NCI-H446 (cell line): ENCODE results near the gene RBM20.
"Not testable (repeated sequence)": the region's sequence is repeated elsewhere in the genome, so short reads cannot be mapped to it uniquely, and the experiment has no call there.

ENCODE experiments used
- DNase-seq, 2 experiments: peaks; one replicate each; lab custom pipeline; 2025; lab: John Stamatoyannopoulos, UW

The RBM20 gene

DNA sequence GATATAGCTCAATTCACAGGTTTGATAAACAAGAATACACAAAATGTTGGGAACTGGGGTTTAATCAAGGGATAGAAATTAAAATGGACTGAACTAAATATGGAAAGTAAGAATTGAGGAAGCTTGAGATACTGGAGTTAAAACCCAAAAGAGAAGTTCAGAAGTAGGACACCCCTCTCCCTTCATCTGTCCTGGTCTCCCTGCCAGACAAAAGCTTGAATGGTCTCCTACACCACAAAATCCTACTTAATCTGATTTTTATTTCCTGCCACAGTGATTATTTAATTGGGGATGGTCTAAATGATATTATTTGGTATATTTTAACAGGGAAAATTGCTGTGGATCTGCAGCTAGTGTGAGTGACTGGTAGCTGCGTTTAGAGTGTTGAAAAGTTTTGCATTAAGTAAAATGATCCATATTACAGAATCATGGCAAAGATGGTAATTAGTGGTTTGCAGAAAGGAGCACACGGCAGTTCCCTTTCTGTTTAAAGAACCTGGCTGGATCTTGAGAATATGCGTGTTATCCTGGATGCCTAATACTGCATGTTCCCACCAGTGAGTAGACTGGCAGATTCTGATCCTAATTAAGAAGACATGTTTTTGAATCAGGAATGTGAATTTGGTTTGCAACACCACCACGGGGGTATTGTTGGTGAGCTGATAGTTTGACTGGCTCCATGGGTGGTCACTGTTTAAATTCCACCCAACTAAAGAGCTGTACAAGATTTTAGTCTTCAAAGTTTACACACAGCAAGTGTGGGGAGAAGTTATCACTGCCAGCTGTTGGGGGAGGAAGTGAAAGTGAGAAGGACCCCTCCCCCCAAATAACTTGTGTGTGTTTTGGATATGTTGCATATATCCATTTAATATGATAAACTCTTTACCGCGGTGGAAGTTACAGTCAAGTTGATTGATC is 5.5 kb downstream of the RBM20 start:
- no peak for DNase-seq

DNA sequence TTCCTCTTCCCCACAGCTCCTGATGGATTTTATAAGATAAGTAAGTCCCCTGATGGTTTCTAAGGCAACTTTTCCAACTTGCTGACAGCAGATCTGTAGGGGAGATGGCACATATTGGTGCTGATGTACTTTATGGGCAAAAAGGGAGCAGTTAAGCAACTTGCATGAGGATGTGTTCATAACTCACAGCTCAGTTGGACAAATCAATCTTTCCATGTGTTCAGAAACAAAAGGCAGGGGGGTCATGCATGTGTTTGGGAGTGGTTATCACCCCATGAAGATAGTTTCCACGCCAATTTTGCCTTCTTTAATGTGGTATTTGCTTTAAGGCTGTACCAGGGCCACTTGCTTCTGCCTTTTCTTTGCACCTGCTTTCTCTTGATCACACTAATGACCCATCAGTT is 6.1 kb downstream of the RBM20 start:
- no peak for DNase-seq

- DNase-seq: no peak
These were observed 7.2 kb downstream of the RBM20 start for GRCh38 chr10:110651044-110651958.

DNA sequence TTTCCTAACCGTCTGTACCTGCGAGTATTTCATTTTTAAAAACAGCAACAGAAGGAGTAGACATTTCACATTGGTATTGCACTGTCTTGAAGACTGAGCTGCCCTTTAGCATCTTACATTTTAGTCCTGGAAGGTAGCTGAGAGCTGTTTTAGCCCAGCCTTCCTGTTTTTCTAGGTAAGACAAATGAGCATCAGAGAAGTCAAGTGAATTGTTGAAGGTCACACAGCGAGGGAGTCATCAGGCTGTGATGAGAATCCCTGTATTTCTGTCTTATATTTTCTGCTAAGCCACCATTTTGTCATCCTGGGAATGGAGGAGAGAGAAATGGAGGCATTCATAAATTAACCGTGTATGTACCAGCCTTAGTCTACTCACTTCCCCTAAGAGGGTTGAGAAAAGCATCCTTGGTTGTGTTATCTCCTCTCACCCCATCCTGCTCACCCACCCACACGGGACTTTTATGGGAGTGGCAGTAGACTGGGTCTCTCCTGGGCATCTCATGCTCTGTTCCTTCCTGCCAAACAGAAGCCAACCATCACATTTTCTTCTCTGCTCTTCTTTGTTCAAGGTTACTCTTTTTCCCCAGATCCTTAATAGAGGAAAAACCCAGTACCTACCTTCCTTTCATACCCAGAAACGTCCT is 8.5 kb downstream of the RBM20 start:
- DNase-seq: no peak

- DNase-seq: no peak
These were observed 11.2 kb downstream of the RBM20 start for GRCh38 chr10:110655320-110655719.

- no peak for DNase-seq
These were observed 12.5 kb downstream of the RBM20 start for GRCh38 chr10:110656612-110657011.

DNA sequence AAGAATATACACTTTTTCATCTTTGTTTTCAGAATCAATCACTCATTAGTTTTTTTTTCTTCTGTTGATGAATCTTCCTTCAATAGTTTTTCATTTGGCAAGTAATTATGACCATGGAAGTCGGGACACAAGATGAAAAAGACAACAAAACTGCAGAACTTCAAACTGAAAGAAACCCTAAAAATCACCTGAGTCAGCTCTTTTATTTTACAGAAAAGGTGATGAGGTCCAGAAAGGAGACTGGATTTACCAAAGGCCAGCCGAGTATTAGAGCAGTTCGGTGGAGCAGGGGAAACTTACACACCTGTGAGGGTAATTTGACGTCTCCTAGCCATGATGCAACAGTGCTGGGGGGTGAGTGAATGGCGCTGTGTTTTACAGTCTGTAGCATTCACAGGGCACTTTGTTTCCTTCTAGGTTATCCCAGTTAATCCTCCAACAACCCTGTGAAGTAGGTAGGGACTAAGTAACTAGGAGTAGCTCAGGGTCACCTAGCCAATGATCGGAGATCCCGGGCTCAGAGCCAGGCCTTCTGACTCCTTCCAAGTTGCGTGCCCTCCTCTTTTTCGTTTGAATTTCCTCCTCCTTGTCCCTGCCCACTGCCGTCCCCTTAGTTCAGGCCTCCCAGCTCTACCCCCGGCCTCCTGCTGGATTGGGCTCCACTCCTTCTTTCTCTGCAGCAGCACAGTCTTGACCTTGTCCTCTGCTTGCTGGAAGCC is 14.0 kb downstream of the RBM20 start:
- DNase-seq: no peak

- DNase-seq: no peak
These were observed 15.4 kb downstream of the RBM20 start for GRCh38 chr10:110659558-110659957.

- not testable (repeated sequence) for DNase-seq
These were observed 16.2 kb downstream of the RBM20 start for GRCh38 chr10:110660289-110660688.

DNA sequence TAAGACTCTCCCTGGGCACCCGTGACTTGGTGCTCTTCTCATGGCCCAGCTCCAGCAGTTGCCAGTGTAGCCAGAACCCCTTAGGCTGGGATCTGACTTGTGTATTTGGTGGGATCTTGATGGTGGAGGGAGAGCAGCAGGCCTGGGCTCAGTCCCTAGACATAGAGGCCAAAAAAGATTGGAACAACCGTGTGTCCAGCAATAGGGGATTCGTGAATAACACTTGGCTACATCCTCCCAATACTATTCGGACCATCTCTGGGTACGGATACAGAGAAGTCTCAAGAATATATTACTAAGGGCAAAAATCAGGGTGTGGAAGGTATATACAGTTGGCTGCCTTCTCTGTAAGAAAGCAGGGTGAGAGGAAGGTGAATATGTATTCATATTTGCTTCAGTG is 17.2 kb downstream of the RBM20 start:
- no peak for DNase-seq

GRCh38 chr10:110664483-110665420 is 20.6 kb downstream of the RBM20 start:
- DNase-seq: no peak

- not testable (repeated sequence) for DNase-seq
These were observed 22.1 kb downstream of the RBM20 start for GRCh38 chr10:110666259-110666658.

DNA sequence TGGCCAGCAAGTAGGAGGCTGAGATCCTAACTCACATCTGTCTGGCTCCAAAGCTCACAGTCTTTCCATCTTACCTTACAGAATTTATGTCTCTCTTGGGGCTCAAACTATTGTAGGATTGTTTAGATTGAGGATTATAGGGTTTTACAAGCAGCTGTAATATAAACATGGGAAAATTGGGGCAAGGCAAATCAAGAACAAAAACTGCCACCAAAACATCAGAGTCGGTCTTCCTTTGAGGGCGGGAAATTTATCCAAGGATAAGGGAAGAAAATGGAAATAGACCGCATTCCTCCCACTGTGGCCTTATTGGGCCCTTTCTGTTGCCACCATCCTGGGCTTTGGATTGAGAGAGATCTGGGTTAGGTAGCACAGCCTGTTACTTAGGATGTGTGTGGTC is 22.5 kb downstream of the RBM20 start:
- DNase-seq: no peak

DNA sequence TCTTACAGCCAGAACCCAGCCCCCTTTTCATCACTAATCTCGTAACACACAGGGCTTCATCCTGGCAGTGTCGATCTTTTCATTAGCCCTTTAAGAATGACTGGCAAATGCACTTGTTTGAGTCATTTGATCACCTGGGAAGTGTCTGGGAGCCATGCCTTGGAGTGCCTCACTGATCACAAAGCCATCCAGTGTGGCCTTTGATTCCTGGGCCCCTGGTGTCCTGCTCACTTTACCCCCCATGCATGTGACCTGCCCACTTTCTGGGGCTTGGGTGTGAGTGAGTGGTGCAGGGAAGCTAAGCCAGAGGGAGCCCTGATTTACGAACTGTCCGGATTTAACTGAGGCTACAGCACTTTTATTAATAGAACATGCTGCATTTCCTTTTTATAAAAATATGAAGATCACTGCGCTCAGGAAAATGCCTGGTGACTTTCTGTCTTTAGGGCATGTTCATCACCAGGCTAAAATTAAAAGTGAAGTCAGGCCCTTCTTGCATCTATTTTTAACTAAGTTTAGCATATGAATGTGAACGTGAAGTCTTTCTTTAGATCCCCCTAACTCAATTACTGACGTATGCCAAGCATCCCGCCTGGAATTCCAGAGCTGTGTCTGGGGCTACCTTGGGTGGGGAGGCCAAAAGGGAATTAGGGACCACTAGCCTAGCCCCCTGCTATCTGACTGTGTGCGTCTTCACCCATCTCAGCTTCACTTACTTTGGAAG is 23.6 kb downstream of the RBM20 start:
- DNase-seq: no peak

GRCh38 chr10:110668443-110668842 is 24.3 kb downstream of the RBM20 start:
- DNase-seq: no peak

DNA sequence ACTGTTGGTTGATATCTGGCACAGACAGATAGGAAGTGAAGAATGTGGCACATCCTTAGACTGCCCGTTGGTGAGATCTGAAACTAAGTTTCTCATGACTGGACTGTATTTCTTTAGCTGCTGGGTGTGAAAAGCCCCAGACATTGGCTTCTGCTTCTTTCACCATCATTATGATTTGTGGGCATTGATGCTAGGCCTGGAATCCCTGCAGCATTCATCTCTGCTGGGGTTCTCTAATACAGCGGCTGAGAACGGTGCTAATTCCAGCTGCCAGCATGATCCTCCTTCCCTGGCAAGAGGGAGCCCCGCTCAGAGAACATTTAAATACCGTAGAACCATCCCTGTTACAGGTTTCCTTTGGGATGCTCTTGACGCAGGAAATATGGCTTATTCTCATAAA is 26.2 kb downstream of the RBM20 start:
- no peak for DNase-seq

GRCh38 chr10:110671788-110672579 is 27.8 kb downstream of the RBM20 start:
- DNase-seq: no peak

DNA sequence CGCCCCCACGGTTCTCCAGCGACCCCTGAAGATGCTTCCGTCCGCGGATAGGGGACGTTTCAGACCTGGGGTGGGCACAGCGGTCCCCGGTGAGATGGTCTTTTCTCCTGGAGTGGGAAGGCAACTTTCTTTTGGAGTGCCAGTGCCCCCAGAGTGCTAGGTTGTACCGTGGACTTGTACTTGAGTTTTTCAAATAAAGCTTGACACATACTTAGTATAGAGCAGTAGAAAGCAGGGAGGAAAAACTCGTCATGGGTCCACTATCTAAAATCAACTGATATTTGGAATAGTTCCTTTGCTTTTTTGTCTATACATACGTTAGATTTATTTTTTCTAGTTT is 28.4 kb downstream of the RBM20 start:
- no peak for DNase-seq

DNA sequence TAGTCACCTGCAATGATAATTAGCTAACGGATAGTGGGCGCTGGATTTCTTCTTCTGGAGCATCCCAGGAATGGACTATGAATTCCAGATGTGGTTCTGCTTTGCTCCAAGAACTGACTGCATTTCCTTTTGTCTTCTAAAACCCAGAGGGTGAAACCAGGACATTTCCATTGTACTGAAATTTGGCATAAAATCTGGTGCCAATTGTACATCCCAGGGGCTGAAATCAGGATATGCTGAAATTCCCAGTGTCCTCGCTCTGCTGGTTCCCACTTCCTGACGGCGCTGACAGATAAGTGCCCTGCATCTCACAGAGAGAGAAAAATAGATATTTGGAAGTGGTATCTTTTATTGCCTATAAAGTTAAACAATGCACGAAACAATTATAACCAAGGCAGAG is 31.9 kb downstream of the RBM20 start:
- DNase-seq: no peak
